Activated T-cell treated with anti-CD3 and anti-CD28 coated beads, Interleukin-2, amount 50 U/mL, for 24 hours (primary cell): Measurements from ENCODE around the gene TATDN2.

Experiments used
- DNase-seq: peaks from one replicate; pipeline ENCODE4 v3.0.0-alpha.2; 2020
- H3K27ac Mint-ChIP-seq: 2 replicates; pipeline ENCODE4 v1.8.0; 2020; ENCODE audit warnings: mild to moderate bottlenecking, mixed read lengths
- H3K27me3 Mint-ChIP-seq: 2 replicates; pipeline ENCODE4 v1.8.0; 2020; ENCODE audit warnings: mixed read lengths
- H3K36me3 Mint-ChIP-seq: 2 replicates; pipeline ENCODE4 v1.8.0; 2020; ENCODE audit warnings: low read depth, mixed read lengths
- H3K4me1 Mint-ChIP-seq: 2 replicates; pipeline ENCODE4 v1.8.0; 2020; ENCODE audit warnings: low read depth, mixed read lengths
- H3K4me3 Mint-ChIP-seq: 2 replicates; pipeline ENCODE4 v1.8.0; 2020; ENCODE audit warnings: mild to moderate bottlenecking, moderate library complexity, mixed read lengths
- H3K9me3 Mint-ChIP-seq: 2 replicates; pipeline ENCODE4 v1.8.0; 2020; ENCODE audit warnings: mixed read lengths

TATDN2 gene

GRCh38 chr3:10320320-10320677 lies 72.0 kb downstream of the TATDN2 start:
- peaks cover 26% of the 10 kb centered on the region for H3K4me1 Mint-ChIP-seq
- DNase-seq, result no peak
- no peaks in the 10 kb centered on the region for H3K27me3 Mint-ChIP-seq
- no peaks in the 10 kb centered on the region for H3K9me3 Mint-ChIP-seq
- peak overlapping the region; percentile 96 for H3K4me3 Mint-ChIP-seq
- peak overlapping the region; percentile 95 for H3K27ac Mint-ChIP-seq
- peaks cover 50% of the 10 kb centered on the region for H3K36me3 Mint-ChIP-seq

DNA sequence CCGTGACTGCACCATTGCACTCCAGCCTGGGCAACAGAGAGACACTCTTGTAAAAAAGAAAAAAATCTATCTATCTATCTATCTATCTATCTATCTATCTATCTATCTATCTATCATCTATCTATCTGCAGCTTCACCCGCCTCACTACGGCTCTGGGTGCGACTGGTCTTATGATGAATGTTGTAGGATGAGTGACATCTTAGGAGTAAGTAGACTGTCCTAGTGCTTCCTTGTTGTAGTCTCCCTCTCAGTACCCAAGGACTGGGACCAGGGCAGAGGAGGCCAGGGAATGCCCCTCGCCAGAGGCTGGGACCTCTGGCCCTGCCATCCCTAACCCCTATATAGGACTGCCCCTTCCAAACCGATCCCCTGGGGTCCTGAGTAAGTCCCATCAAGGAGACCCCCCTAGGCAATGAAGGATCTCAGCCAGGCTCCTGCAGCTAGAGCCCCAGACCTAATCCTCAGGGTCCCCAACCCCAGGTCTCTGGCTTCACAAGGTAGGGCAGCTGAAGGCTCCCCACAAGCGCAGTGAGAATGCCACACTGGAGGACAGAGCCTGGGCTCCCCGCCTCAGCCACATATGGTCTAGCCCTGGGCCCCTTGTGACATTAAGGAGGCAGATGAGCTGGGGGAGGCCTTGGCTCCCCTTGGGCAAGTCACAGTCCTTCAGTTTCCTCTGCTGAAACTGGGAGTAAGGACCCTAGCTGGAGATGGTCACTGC lies 73.5 kb downstream of the TATDN2 start:
- Mint-ChIP-seq H3K27ac (peak overlapping the region; percentile 60), H3K36me3 (peaks cover 36% of the 10 kb centered on the region), H3K4me1 (peaks cover 26% of the 10 kb centered on the region), H3K9me3 (no peaks in the 10 kb centered on the region), H3K27me3 (no peaks in the 10 kb centered on the region), H3K4me3 (peak overlapping the region; percentile 96)
- no peak for DNase-seq

GRCh38 chr3:10322352-10322710 lies 74.1 kb downstream of the TATDN2 start:
- peaks cover 26% of the 10 kb centered on the region for H3K4me1 Mint-ChIP-seq
- peaks cover 31% of the 10 kb centered on the region for H3K36me3 Mint-ChIP-seq
- H3K4me3 Mint-ChIP-seq, result no peak overlapping the region
- no peaks in the 10 kb centered on the region for H3K27me3 Mint-ChIP-seq
- no peak overlapping the region for H3K27ac Mint-ChIP-seq
- no peaks in the 10 kb centered on the region for H3K9me3 Mint-ChIP-seq
- DNase-seq, result no peak

- Mint-ChIP-seq H3K9me3 (no peaks in the 10 kb centered on the region), H3K36me3 (no peaks in the 10 kb centered on the region), H3K27me3 (peaks cover 24% of the 10 kb centered on the region), H3K4me3 (no peak overlapping the region), H3K4me1 (no peaks in the 10 kb centered on the region), H3K27ac (no peak overlapping the region)
- DNase-seq, result no peak
These were observed 79.3 kb downstream of the TATDN2 start for GRCh38 chr3:10327592-10327991.

GRCh38 chr3:10328460-10329071 lies 80.3 kb downstream of the TATDN2 start:
- Mint-ChIP-seq H3K27me3 (peaks cover 24% of the 10 kb centered on the region), H3K4me3 (no peak overlapping the region), H3K4me1 (no peaks in the 10 kb centered on the region), H3K36me3 (no peaks in the 10 kb centered on the region), H3K27ac (no peak overlapping the region), H3K9me3 (no peaks in the 10 kb centered on the region)
- no peak for DNase-seq

- no peak overlapping the region for H3K27ac Mint-ChIP-seq
- peaks cover 24% of the 10 kb centered on the region for H3K27me3 Mint-ChIP-seq
- no peaks in the 10 kb centered on the region for H3K36me3 Mint-ChIP-seq
These were observed 81.3 kb downstream of the TATDN2 start for GRCh38 chr3:10329495-10330015.

GRCh38 chr3:10330319-10330718 lies 82.1 kb downstream of the TATDN2 start:
- Mint-ChIP-seq H3K36me3 (no peaks in the 10 kb centered on the region), H3K27ac (no peak overlapping the region), H3K4me3 (no peak overlapping the region), H3K9me3 (no peaks in the 10 kb centered on the region), H3K4me1 (no peaks in the 10 kb centered on the region), H3K27me3 (peaks cover 24% of the 10 kb centered on the region)
- no peak for DNase-seq

More at GRCh38 chr3:10329495-10330015, 81.3 kb downstream of the TATDN2 start:
- DNase-seq, result no peak
- Mint-ChIP-seq H3K4me1 (no peaks in the 10 kb centered on the region), H3K4me3 (no peak overlapping the region), H3K9me3 (no peaks in the 10 kb centered on the region)
